Calu3 (cell line): ENCODE measurements around the gene HMOX2. TPM values are rescaled to one million over a fixed set of nuclear protein-coding genes. Genes with fewer than 3 reads are reported as not detected.

ENCODE experiments used
- BruUV-seq: library from RNA; stranded (reverse); fragments of 400-500 nt; replicated peaks from 2 replicates; lab custom pipeline; 2021; lab: Mats Ljungman, UMichigan
- CTCF ChIA-PET: fragments of 300-600 bp; sonication (Branson Sonifier 250); formaldehyde crosslinking; loops from one replicate; lab custom pipeline; 2022; ENCODE audit warnings: antibody characterized with exemption; lab: Charles Lee
- DNase-seq: peaks from one replicate; pipeline ENCODE4 v3.0.0; 2022
- H3K27ac Mint-ChIP-seq: one replicate; pipeline ENCODE4 v1.8.0; 2022; ENCODE audit warnings: mixed read lengths; ENCODE audit not compliant: unreplicated experiment
- H3K27me3 Mint-ChIP-seq: one replicate; pipeline ENCODE4 v1.8.0; 2022; ENCODE audit warnings: mixed read lengths; ENCODE audit not compliant: unreplicated experiment
- H3K36me3 Mint-ChIP-seq: one replicate; pipeline ENCODE4 v1.8.0; 2022; ENCODE audit warnings: mild to moderate bottlenecking, moderate library complexity, mixed read lengths; ENCODE audit not compliant: insufficient read depth, unreplicated experiment
- H3K4me1 Mint-ChIP-seq: one replicate; pipeline ENCODE4 v1.8.0; 2022; ENCODE audit warnings: mild to moderate bottlenecking, low read depth, mixed read lengths; ENCODE audit not compliant: unreplicated experiment
- H3K4me3 Mint-ChIP-seq: one replicate; pipeline ENCODE4 v1.8.0; 2022; ENCODE audit warnings: mild to moderate bottlenecking, low read depth, moderate library complexity, mixed read lengths; ENCODE audit not compliant: unreplicated experiment
- H3K9me3 Mint-ChIP-seq: one replicate; pipeline ENCODE4 v1.8.0; 2022; ENCODE audit warnings: low read depth, mixed read lengths; ENCODE audit not compliant: unreplicated experiment
- CTCF ChIP-seq: fragments of 200-600 bp; IDR thresholded peaks from one replicate; pipeline ENCODE4 v1.8.0; 2022; ENCODE audit warnings: antibody characterized with exemption; ENCODE audit not compliant: unreplicated experiment
- intact Hi-C: fragments of 100-400 bp; cut with micrococcal nuclease; formaldehyde crosslinking; loops from one replicate; pipeline ENCODE4 v1.10.0; 2022; ENCODE audit not compliant: unreplicated experiment
- total RNA-seq: library from RNA; stranded (reverse); gene quantifications from 2 replicates; pipeline ENCODE4 v1.2.3, GENCODE V29; 2022

The HMOX2 gene
- total RNA-seq, 1 experiment from 2014 or later, result 79.2 TPM

GRCh38 chr16:4450931-4451519 is 25.2 kb upstream of the HMOX2 start:
- H3K4me3 Mint-ChIP-seq, result no peak overlapping the region
- H3K36me3 Mint-ChIP-seq, result peaks cover 81% of the 10 kb centered on the region
- no peaks in the 10 kb centered on the region for H3K4me1 Mint-ChIP-seq
- BruUV-seq, result no TSS peak
- no peaks in the 10 kb centered on the region for H3K27me3 Mint-ChIP-seq
- no peak overlapping the region for H3K27ac Mint-ChIP-seq
- CTCF ChIA-PET, result no interaction called here
- intact Hi-C loops, result no loop called here
- DNase-seq, result no peak
- no peaks in the 10 kb centered on the region for H3K9me3 Mint-ChIP-seq
- TF ChIP-seq CTCF, result no peak

- no peaks in the 10 kb centered on the region for H3K9me3 Mint-ChIP-seq
- no peaks in the 10 kb centered on the region for H3K4me1 Mint-ChIP-seq
- CTCF ChIA-PET, result no interaction called here
- no peak overlapping the region for H3K4me3 Mint-ChIP-seq
- H3K27me3 Mint-ChIP-seq, result no peaks in the 10 kb centered on the region
- no peak for TF ChIP-seq CTCF
- intact Hi-C loops, result no loop called here
- no peak overlapping the region for H3K27ac Mint-ChIP-seq
- no peak for DNase-seq
- H3K36me3 Mint-ChIP-seq, result peaks cover 83% of the 10 kb centered on the region
- no TSS peak for BruUV-seq
These were observed 23.5 kb upstream of the HMOX2 start for GRCh38 chr16:4452674-4453073.

DNA sequence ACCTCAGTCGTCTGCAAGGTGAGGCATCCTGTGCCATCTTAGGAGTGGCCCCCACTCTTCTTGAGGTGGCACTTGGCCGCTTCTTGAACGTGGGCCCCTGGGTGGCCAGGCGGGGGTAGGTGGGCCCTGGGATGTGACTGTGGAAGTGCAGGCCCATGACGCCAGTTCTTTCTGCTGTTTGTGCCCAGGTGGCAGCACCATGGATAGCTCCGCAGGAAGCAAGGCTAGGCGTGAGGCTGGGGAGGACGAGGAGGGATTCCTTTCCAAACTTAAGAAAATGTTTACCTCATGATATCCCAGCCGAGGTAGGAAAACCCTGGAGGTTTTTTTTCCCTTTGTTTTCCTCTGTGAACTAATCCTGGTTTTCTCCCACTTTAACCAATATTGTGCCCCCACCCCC is 21.6 kb upstream of the HMOX2 start:
- CTCF ChIA-PET, result no interaction called here
- H3K36me3 Mint-ChIP-seq, result peaks cover 81% of the 10 kb centered on the region

DNA sequence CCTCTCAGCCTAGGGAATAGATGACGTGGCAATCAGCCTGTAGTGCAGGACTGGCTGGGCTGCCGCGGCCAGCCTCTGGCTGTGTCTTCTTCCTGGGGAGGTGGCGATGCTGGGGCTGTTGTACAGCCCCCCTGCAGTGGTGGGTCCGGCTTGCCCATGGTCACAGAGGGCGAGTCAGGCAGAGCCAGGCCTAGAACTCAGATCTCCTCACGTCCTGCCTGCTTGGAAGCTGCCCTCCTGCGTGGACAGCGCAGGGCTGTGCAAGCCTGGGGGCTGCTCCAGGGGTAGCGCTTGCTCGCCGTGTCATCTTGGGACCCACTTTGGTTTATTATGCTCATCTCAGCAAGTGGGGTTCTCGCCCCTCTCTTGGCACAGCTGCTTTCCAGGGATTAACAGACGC is 21.1 kb upstream of the HMOX2 start:
- Mint-ChIP-seq H3K4me3 (no peak overlapping the region), H3K27ac (no peak overlapping the region), H3K4me1 (no peaks in the 10 kb centered on the region), H3K36me3 (peaks cover 81% of the 10 kb centered on the region), H3K27me3 (no peaks in the 10 kb centered on the region), H3K9me3 (no peaks in the 10 kb centered on the region)
- no TSS peak for BruUV-seq
- no peak for TF ChIP-seq CTCF
- CTCF ChIA-PET, result no interaction called here
- DNase-seq, result no peak
- intact Hi-C loops, result no loop called here

More for the DNA sequence above, 21.6 kb upstream of the HMOX2 start:
- H3K4me3 Mint-ChIP-seq, result no peak overlapping the region
- no peak for DNase-seq
- BruUV-seq, result no TSS peak
- intact Hi-C loops, result no loop called here
- H3K27me3 Mint-ChIP-seq, result no peaks in the 10 kb centered on the region
- H3K4me1 Mint-ChIP-seq, result no peaks in the 10 kb centered on the region
- TF ChIP-seq CTCF, result no peak
- H3K27ac Mint-ChIP-seq, result no peak overlapping the region
- no peaks in the 10 kb centered on the region for H3K9me3 Mint-ChIP-seq
